Measurements from ENCODE around the gene BCLAF1. TPM values are rescaled to one million over a fixed set of nuclear protein-coding genes. Genes with fewer than 3 reads are reported as not detected.

The BCLAF1 gene
- total RNA-seq, 2 donors from 2014 or later: 77.8 to 179 TPM

DNA sequence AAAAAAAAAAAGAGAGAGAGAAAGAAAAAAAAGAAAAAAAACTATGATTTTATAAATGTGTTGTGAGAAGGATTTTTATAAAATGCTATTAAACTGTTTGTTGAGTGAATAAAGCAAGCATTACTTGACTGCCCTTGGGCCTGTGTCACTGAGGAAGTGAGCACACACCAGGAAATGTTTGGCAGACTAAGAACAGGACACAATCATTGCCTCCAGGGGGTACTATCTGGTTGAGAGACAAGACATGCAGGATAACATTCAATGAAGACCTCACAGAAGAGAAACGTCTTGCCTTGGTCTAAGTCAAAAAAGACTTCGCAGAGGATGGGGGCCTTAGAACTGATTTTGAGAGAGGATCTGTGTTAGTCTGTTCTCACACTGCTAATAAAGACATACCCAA, 80.2 kb downstream of the BCLAF1 start:
- Histone ChIP-seq H3K27me3 (no peaks in the 10 kb centered on the region), H3K9me3 (no peaks in the 10 kb centered on the region), H3K36me3 (replicated peaks in 1 of 2; ENCODE audit: insufficient read depth in 1 of 2, low read depth in 2 of 2) (no peaks in the 10 kb centered on the region), H3K27ac (no peak overlapping the region), H3K4me1 (no peaks in the 10 kb centered on the region), H3K4me3 (no peak overlapping the region)
- ATAC-seq (no peak), DNase-seq (no peak)
- TF ChIP-seq CTCF (IDR thresholded peaks at IDR 0.05): no peak
- TF ChIP-seq POLR2A (IDR thresholded peaks at IDR 0.05): no peak
- whole genome bisulfite sequencing, 2 donors: 88 to 94% methylated on average over 2 of the region's 2 CpGs
- intact Hi-C loops (cut with DNase I): no loop called here

DNA sequence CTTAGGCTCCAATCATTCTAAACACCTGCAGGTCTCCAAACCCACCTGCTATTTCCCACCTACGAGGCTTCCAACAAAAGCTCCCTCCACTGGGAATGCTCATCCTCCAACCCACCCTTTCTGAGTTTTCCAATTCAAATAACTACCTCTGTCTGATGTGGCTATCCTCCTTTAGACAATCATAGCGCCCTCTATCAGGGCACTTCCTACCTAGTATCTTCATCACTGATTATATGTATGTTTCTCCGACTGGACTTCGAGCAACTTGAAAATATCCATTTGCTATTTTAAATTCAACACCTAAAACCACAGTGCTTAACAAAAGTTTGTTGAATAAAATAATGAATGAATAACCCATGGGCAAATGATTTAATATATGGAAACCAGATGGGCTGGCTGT, 80.9 kb downstream of the BCLAF1 start:
- 87% methylated on average over 4 of the region's 4 CpGs for WGBS, 2 donors

More for the DNA sequence above, 80.9 kb downstream of the BCLAF1 start:
- H3K27me3 ChIP-seq: no peaks in the 10 kb centered on the region
- H3K9me3 ChIP-seq: no peaks in the 10 kb centered on the region
- H3K36me3 ChIP-seq (replicated peaks in 1 of 2; ENCODE audit: insufficient read depth in 1 of 2, low read depth in 2 of 2): no peaks in the 10 kb centered on the region
- ATAC-seq (no peak), DNase-seq (no peak)
- TF ChIP-seq CTCF (IDR thresholded peaks at IDR 0.05) (no peak), POLR2A (IDR thresholded peaks at IDR 0.05) (no peak)
- no peaks in the 10 kb centered on the region for H3K4me1 ChIP-seq
- intact Hi-C loops (cut with DNase I): no loop called here
- H3K4me3 ChIP-seq: no peak overlapping the region
- no peak overlapping the region for H3K27ac ChIP-seq

Small RNA genes within 50 kb of the gene (small RNA-seq; reads per million reads assigned to genes)
- gene AL023284.1: not detected

Other genes starting within 250 kb of the BCLAF1 start
- gene MTFR2, start 39.5 kb downstream of the BCLAF1 start, total RNA-seq: under 1 TPM in 1 of 2 donors, not detected in 1; 0.78 TPM

All from body of pancreas (tissue), 4 donors.